GM12874 (cell line): ENCODE measurements around the gene CNTNAP4.

ENCODE experiments used
- CTCF ChIP-seq: IDR thresholded peaks from 2 replicates; pipeline ENCODE4 v1.5.1; 2011; ENCODE audit warnings: low read depth, mild to moderate bottlenecking, control low read depth, low read length, moderate library complexity; ENCODE audit not compliant: insufficient read depth

CNTNAP4 gene

GRCh38 chr16:76487411-76488064, 210.3 kb downstream of the CNTNAP4 start:
- no peak for TF ChIP-seq CTCF

- no peak for TF ChIP-seq CTCF
Observed at GRCh38 chr16:76488065-76488417, 210.8 kb downstream of the CNTNAP4 start.

GRCh38 chr16:76490036-76490639, 212.9 kb downstream of the CNTNAP4 start:
- TF ChIP-seq CTCF: no peak

GRCh38 chr16:76500006-76500405, 222.8 kb downstream of the CNTNAP4 start:
- TF ChIP-seq CTCF: no peak

GRCh38 chr16:76502063-76502462, 224.9 kb downstream of the CNTNAP4 start:
- no peak for TF ChIP-seq CTCF

GRCh38 chr16:76502555-76502954, 225.4 kb downstream of the CNTNAP4 start:
- no peak for TF ChIP-seq CTCF

- no peak for TF ChIP-seq CTCF
Observed at GRCh38 chr16:76503091-76503490, 225.9 kb downstream of the CNTNAP4 start.
